GM19467 (cell line): ENCODE results near the gene SYTL3.

Experiments used
- ATAC-seq: cut with Tn5 transposase; IDR thresholded peaks from one replicate; pipeline ENCODE4 v1.9.1; 2021; ENCODE audit warnings: mild to moderate bottlenecking, moderate library complexity; ENCODE audit not compliant: unreplicated experiment

Gene SYTL3

DNA sequence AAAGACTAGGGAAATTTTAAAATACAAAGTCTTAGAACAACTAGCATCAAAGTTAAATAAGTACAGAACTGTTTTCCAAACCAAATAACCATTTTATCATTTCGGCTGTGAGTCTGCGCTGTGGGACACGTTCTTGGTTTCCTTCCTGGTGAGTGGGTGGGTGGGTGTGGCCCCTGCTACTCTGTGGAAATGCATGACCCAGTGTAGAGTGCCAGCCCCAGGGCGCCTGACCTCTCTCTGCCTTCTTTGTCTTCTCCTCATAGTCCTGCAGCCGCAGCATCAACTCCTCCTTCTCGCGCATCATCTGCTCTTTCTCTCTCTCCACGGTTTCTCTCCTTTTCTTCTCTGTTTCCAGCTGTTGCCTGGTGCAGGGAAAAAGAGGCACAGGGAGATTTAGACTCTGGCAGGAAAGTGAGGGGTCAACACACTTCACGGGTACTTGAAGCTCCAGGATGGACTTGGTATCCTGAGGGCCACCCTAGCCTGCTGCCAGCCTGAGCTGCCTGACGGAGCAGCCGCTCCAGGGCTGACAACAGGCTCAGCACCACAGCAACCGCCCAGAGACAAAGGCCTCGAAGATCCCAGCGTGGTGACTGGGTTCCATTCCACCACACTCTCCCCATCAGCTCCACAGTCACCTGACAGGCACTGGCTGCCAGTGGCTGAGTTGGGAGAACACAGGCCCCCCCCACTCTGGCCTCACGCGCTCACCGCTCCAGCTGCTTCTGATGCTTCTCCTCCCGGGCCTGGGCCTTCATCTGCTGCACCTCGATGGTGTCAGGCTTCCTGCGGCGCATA lies 120.9 kb downstream of the SYTL3 start:
- no peak for ATAC-seq

GRCh38 chr6:158771399-158772152 lies 121.7 kb downstream of the SYTL3 start:
- no peak for ATAC-seq

DNA sequence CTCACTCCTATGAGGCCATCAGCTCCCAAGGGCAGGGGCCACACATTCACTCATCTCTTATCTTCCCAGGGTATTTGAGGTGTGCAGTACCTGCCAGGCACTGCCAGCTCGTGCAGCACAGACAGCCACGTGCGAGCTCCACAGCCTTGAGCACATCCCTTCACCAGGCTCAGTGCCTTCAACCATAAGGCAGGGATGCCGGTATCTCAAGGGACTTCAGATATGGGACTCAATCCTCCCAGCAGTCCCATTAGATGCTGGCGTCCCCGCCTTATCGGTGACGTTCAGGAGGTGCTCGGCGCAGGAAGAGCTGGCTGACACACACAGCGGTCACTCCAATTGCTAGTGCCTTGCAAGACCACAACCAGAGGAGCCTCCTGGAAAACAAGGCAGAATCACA lies 122.3 kb downstream of the SYTL3 start:
- ATAC-seq = no peak

GRCh38 chr6:158772851-158773371 lies 123.1 kb downstream of the SYTL3 start:
- no peak for ATAC-seq

- no peak for ATAC-seq
Observed at GRCh38 chr6:158773581-158774449, 124.0 kb downstream of the SYTL3 start.

DNA sequence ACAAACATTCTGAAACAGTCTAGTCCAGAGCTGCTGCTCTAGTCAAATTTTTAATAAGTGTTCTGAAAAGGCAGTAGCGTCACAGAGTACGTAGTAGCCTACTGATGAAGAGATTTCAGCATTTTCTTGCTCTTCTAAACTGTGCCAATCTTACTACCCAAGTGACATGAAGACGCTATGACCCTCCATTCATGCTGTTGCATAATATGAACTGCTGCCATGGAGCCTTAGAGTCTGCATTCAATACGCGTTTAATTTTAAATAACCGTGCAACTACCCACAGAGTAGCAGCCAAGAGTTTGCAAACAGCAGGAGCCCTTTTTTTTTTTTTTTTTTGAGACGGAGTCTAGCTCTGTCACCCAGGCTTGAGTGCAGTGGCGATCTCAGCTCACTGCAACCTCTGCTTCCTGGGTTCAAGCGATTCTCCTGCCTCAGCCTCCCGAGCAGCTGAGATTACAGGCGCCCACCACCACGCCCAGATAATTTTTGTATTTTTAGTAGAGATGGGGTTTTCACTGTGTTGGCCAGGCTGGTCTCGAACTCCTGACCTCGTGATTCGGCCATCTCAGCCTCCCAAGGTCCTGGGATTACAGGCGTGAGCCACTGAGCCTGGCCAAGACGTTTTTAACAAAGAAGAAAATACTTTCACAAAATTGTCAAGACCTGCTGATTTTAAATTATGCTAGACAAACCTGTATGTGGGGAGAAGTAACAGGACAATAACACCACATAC lies 125.0 kb downstream of the SYTL3 start:
- ATAC-seq = no peak

DNA sequence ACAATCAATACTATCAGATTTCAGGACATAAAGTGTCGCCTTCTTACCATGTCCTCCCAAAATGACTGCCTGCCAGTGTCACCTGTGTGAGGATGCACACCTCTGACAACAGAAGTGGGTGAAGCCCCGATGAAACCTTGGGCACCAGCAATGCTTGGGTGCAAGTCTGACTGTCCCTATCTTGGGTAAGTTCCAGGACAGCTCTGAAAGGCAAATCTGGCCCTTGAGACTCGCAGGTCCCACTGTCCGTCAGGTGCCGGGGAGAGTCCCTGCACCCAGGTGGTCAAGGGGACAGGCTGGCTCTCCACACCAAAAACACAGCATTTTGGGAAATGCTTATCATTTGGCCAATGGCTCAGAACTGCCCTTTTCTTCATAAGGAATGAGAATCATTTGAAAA lies 126.0 kb downstream of the SYTL3 start:
- ATAC-seq = no peak

- no peak for ATAC-seq
Observed at GRCh38 chr6:158776737-158777136, 126.9 kb downstream of the SYTL3 start.

- ATAC-seq = no peak
Observed at GRCh38 chr6:158777510-158777909, 127.7 kb downstream of the SYTL3 start.

GRCh38 chr6:158778005-158778527 lies 128.2 kb downstream of the SYTL3 start:
- ATAC-seq = no peak

GRCh38 chr6:158780246-158780884 lies 130.5 kb downstream of the SYTL3 start:
- ATAC-seq = no peak

GRCh38 chr6:158780988-158781691 lies 131.3 kb downstream of the SYTL3 start:
- ATAC-seq = no peak

GRCh38 chr6:158781692-158782373 lies 132.0 kb downstream of the SYTL3 start:
- no peak for ATAC-seq

- ATAC-seq = no peak
Observed at GRCh38 chr6:158782432-158783166, 132.7 kb downstream of the SYTL3 start.

DNA sequence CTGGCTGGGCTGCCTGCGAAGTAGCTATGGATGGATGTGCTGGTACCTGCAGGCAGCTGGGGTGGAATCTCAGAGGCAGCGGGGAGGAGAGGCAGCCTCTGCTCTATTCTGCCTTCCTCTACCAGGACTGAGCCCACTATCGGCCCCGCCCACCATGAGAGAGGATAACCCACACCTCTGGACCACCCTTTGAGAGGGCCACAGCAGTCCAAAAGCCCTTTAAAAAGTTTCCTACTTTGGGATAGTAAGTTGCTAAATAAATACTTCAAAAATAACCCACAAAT lies 133.3 kb downstream of the SYTL3 start:
- ATAC-seq = no peak

DNA sequence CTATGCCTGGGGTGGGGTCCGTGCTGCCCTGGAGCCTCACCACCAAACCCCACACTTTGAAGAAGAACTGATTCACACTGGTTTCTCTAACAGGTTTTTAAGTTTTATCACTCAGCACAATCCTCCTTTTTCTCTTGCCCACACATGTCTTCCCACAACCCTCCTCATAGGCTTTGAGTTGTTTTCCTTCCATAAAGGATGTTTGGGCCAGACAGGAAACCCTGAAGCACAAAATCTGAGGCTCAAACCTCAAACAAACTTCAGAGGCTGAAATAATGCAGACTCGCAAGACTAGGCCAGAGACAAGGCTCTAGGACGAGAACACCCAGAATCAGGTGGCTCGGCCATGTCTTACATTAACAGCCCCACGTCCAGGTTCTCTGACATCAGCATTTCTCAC lies 134.0 kb downstream of the SYTL3 start:
- ATAC-seq = no peak

- no peak for ATAC-seq
Observed at GRCh38 chr6:158784505-158784904, 134.7 kb downstream of the SYTL3 start.

DNA sequence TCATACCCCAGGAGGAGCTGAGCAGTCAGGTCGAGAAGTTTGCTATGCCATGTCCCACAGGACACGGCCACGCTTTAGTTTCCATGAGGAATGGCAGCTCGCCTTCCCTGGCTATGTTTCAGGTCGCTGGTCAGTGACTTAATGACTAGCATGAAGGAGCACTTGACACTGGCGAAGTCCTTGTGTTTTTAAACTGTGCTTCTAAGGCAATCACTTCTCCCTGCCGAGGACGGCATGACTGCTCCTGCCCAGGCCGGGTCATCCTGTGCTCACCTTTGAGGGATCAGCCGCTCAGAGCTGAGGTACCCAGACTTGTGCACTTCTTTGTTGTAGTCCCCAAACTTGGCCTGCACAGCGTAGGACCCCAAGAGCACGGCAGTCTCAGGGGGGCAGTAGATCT lies 135.2 kb downstream of the SYTL3 start:
- ATAC-seq = no peak
